Measurements from ENCODE around the gene DPYSL5. TPM values are rescaled to one million over a fixed set of nuclear protein-coding genes. Genes with fewer than 3 reads are reported as not detected.

The DPYSL5 gene
- total and polyA plus RNA-seq, 2 of the 8 experiments (the other 6 are each of a cell fraction or from before 2014, with no cell fraction given) = 11.9 to 16.4 TPM

DNA sequence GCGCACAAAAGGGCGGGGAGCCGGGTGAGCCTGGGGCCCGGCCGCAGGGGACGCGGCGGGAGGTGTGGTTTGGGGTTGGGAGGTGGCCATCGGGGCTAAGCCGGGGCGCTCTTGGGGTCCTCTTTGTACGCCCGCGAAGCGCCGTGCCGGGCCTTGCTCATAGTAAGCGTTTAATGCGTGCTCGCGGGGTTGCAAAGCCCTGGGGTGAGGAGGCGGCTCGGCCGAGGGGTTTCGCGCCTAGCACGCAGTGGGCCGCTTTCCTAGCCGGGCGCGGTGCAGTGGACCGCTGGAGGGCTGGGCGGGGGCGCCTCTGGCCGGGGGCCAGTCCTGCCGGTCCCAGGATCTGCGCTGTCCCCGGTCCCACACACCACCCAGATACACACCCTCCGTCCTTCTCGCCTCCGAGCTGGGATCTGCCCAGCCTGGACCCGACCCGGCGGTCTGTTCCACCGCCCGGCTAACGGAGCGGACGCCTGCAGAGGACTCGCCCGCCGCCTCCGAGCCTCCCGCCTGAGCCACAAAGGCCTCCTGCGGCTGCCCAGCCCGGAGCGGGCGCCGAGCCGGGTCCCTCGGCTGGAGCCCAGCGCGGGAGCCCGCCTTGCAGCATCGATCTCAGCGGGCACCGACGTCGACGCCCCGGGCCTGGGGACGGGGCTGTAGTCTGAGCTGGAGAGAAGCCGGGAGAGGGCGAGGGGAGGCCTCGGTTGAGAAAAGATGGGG lies 564 bp downstream of the DPYSL5 start (continued):
- TF ChIP-seq GABPA (IDR thresholded peaks at IDR 0.05; ENCODE audit: borderline replicate concordance, insufficient read depth, low read length) (no peak), HDAC6 (IDR thresholded peaks at IDR 0.05; ENCODE audit: low read depth, low read length) (no peak), SP1 (IDR thresholded peaks at IDR 0.05; ENCODE audit: low read depth, low read length) (no peak), CTBP2 (IDR thresholded peaks at IDR 0.05; ENCODE audit: borderline replicate concordance, insufficient read depth, insufficient read length, low read length) (no peak), CHD1 (IDR thresholded peaks at IDR 0.05; ENCODE audit: low read depth, low read length) (no peak), SP4 (IDR thresholded peaks at IDR 0.05; ENCODE audit: low read length) (no peak), SUZ12 (IDR thresholded peaks at IDR 0.05; ENCODE audit: low read length) (peak; percentile 19; the same call in 1 of the 2 replicates), RNF2 (IDR thresholded peaks at IDR 0.05; ENCODE audit: borderline replicate concordance, low read depth, low read length, missing control alignments, poor library complexity, severe bottlenecking) (peak; percentile 4), SAP30 (IDR thresholded peaks at IDR 0.05; ENCODE audit: insufficient read depth, insufficient replicate concordance, low read length) (no peak)
- TF ChIP-seq, protein P1, sequence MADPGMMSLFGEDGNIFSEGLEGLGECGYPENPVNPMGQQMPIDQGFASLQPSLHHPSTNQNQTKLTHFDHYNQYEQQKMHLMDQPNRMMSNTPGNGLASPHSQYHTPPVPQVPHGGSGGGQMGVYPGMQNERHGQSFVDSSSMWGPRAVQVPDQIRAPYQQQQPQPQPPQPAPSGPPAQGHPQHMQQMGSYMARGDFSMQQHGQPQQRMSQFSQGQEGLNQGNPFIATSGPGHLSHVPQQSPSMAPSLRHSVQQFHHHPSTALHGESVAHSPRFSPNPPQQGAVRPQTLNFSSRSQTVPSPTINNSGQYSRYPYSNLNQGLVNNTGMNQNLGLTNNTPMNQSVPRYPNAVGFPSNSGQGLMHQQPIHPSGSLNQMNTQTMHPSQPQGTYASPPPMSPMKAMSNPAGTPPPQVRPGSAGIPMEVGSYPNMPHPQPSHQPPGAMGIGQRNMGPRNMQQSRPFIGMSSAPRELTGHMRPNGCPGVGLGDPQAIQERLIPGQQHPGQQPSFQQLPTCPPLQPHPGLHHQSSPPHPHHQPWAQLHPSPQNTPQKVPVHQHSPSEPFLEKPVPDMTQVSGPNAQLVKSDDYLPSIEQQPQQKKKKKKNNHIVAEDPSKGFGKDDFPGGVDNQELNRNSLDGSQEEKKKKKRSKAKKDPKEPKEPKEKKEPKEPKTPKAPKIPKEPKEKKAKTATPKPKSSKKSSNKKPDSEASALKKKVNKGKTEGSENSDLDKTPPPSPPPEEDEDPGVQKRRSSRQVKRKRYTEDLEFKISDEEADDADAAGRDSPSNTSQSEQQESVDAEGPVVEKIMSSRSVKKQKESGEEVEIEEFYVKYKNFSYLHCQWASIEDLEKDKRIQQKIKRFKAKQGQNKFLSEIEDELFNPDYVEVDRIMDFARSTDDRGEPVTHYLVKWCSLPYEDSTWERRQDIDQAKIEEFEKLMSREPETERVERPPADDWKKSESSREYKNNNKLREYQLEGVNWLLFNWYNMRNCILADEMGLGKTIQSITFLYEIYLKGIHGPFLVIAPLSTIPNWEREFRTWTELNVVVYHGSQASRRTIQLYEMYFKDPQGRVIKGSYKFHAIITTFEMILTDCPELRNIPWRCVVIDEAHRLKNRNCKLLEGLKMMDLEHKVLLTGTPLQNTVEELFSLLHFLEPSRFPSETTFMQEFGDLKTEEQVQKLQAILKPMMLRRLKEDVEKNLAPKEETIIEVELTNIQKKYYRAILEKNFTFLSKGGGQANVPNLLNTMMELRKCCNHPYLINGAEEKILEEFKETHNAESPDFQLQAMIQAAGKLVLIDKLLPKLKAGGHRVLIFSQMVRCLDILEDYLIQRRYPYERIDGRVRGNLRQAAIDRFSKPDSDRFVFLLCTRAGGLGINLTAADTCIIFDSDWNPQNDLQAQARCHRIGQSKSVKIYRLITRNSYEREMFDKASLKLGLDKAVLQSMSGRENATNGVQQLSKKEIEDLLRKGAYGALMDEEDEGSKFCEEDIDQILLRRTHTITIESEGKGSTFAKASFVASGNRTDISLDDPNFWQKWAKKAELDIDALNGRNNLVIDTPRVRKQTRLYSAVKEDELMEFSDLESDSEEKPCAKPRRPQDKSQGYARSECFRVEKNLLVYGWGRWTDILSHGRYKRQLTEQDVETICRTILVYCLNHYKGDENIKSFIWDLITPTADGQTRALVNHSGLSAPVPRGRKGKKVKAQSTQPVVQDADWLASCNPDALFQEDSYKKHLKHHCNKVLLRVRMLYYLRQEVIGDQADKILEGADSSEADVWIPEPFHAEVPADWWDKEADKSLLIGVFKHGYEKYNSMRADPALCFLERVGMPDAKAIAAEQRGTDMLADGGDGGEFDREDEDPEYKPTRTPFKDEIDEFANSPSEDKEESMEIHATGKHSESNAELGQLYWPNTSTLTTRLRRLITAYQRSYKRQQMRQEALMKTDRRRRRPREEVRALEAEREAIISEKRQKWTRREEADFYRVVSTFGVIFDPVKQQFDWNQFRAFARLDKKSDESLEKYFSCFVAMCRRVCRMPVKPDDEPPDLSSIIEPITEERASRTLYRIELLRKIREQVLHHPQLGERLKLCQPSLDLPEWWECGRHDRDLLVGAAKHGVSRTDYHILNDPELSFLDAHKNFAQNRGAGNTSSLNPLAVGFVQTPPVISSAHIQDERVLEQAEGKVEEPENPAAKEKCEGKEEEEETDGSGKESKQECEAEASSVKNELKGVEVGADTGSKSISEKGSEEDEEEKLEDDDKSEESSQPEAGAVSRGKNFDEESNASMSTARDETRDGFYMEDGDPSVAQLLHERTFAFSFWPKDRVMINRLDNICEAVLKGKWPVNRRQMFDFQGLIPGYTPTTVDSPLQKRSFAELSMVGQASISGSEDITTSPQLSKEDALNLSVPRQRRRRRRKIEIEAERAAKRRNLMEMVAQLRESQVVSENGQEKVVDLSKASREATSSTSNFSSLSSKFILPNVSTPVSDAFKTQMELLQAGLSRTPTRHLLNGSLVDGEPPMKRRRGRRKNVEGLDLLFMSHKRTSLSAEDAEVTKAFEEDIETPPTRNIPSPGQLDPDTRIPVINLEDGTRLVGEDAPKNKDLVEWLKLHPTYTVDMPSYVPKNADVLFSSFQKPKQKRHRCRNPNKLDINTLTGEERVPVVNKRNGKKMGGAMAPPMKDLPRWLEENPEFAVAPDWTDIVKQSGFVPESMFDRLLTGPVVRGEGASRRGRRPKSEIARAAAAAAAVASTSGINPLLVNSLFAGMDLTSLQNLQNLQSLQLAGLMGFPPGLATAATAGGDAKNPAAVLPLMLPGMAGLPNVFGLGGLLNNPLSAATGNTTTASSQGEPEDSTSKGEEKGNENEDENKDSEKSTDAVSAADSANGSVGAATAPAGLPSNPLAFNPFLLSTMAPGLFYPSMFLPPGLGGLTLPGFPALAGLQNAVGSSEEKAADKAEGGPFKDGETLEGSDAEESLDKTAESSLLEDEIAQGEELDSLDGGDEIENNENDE (IDR thresholded peaks at IDR 0.05; ENCODE audit: insufficient replicate concordance, low read length) = no peak
